Gastroesophageal sphincter (tissue), 3 donors: ENCODE data around the gene BLOC1S5.

Experiments
- EP300 ChIP-seq: sonication (generic); formaldehyde crosslinking; IDR thresholded peaks from one replicate; pipeline ENCODE4 v1.6.1; 2017; ENCODE audit warnings: antibody characterized with exemption, mild to moderate bottlenecking
- POLR2A ChIP-seq, 2 donors: fragments of 450-650 bp; IDR thresholded peaks; one replicate each; pipeline ENCODE4 v1.6.1; 2017; ENCODE audit warnings: antibody characterized with exemption in 2 of 2, mild to moderate bottlenecking in 2 of 2, moderate library complexity in 1 of 2
- POLR2AphosphoS5 ChIP-seq: sonication (generic); formaldehyde crosslinking; IDR thresholded peaks from one replicate; pipeline ENCODE4 v1.6.1; 2017; ENCODE audit warnings: antibody characterized with exemption
- TF ChIP-seq, protein P1 (sequence below), 4 experiments: fragments of 200-600 bp in 2 of 4; fragments of 450-650 bp in 2 of 4; sonication (generic) in 1 of 4; IDR thresholded peaks; one replicate each; pipeline ENCODE4 v1.5.1; 2017 to 2019; ENCODE audit warnings: antibody characterized with exemption in 4 of 4, mild to moderate bottlenecking in 2 of 4, moderate library complexity in 2 of 4

DNA sequence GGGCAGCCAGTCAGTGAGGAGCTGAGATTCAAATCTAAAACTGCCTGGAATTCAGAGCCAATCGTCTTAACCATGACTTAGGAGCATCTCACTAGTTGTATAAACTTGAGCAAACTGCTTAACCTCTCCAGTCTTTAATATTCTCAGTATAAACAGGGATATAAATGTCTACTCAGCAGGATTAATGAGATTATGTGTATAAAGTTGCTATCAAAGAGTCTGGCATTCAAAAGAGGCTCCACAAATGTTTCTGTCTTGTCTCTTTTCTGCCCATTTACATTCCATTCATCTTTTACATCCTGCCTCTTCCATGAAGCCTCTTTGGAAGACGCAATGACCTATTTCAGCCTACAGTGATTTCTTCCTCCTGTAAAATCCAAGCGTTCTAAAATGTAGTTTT is 66.9 kb downstream of the BLOC1S5 start:
- TF ChIP-seq, protein P1, sequence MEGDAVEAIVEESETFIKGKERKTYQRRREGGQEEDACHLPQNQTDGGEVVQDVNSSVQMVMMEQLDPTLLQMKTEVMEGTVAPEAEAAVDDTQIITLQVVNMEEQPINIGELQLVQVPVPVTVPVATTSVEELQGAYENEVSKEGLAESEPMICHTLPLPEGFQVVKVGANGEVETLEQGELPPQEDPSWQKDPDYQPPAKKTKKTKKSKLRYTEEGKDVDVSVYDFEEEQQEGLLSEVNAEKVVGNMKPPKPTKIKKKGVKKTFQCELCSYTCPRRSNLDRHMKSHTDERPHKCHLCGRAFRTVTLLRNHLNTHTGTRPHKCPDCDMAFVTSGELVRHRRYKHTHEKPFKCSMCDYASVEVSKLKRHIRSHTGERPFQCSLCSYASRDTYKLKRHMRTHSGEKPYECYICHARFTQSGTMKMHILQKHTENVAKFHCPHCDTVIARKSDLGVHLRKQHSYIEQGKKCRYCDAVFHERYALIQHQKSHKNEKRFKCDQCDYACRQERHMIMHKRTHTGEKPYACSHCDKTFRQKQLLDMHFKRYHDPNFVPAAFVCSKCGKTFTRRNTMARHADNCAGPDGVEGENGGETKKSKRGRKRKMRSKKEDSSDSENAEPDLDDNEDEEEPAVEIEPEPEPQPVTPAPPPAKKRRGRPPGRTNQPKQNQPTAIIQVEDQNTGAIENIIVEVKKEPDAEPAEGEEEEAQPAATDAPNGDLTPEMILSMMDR (IDR thresholded peaks at IDR 0.05) = no peak
- no peak for TF ChIP-seq POLR2A (IDR thresholded peaks at IDR 0.05)
- TF ChIP-seq EP300 = no peak
- no peak for TF ChIP-seq POLR2AphosphoS5
